ENCODE measurements around the gene TEDC2. TPM values are rescaled to one million over a fixed set of nuclear protein-coding genes. Genes with fewer than 3 reads are reported as not detected.

TEDC2 gene
- polyA plus RNA-seq, 1 of the 3 experiments (the other 2 are of a cell fraction): 15.6 TPM

- no peak overlapping the region for H3K4me3 ChIP-seq (ENCODE audit: low read depth in 2 of 2, low read length in 1 of 2)
- ChIA-PET POLR2A (no interaction called here), CTCF (interaction anchor here (0.7 to 2.2 kb wide), 3 partner anchors 13 to 96 kb away, joined by 3 to 8 read pairs (median 6); partner anchors contain the start of gene ABCA3)
- TF ChIP-seq USF2 (IDR thresholded peaks at IDR 0.05; ENCODE audit: borderline replicate concordance, low read depth, low read length) (no peak), FOXM1 (IDR thresholded peaks at IDR 0.05; ENCODE audit: low read depth) (no peak), MAX (IDR thresholded peaks at IDR 0.05; ENCODE audit: low read depth) (no peak), RFX5 (IDR thresholded peaks at IDR 0.05; ENCODE audit: low read length) (no peak), NFIC (IDR thresholded peaks at IDR 0.05; ENCODE audit: borderline replicate concordance) (no peak), YY1 (IDR thresholded peaks at IDR 0.05; ENCODE audit: low read depth) (no peak)
- peaks cover 6% of the 10 kb centered on the region; the same call in 1 of the 2 replicates for H4K20me1 ChIP-seq (ENCODE audit: insufficient read depth)
- H3F3A ChIP-seq (replicated peaks; ENCODE audit: insufficient read depth): peaks cover 3% of the 10 kb centered on the region
- no peak overlapping the region for H3K4me2 ChIP-seq
- H3K27me3 ChIP-seq (ENCODE audit: insufficient read depth): no peaks in the 10 kb centered on the region
- no peaks in the 10 kb centered on the region for H3K9me2 ChIP-seq
- no peak overlapping the region for H2AFZ ChIP-seq (ENCODE audit: low read depth)
- peaks cover 48% of the 10 kb centered on the region for H3K79me2 ChIP-seq (ENCODE audit: insufficient read depth)
- WGBS (ENCODE audit: low lambda C conversion rate): 91% methylated on average over 4 of the region's 9 CpGs
- no peak overlapping the region for H3K27ac ChIP-seq (ENCODE audit: low read depth in 2 of 2, low read length in 1 of 2)
- no peak for DNase-seq
- H3K36me3 ChIP-seq (replicated peaks in 1 of 2; ENCODE audit: control insufficient read depth in 1 of 2, insufficient read depth in 2 of 2, low read length in 1 of 2): peaks cover 42 to 47% of the 10 kb centered on the region in 2 experiments
- no peak overlapping the region for H3K9ac ChIP-seq
- peaks cover 0 to 2% of the 10 kb centered on the region in 2 experiments; a peak in 3 of 4 replicates for H3K4me1 ChIP-seq (ENCODE audit: control insufficient read depth in 1 of 2, insufficient read depth in 2 of 2, low read depth in 1 of 2, low read length in 1 of 2)
- no peaks in the 10 kb centered on the region for H3K9me3 ChIP-seq
Observed at GRCh38 chr16:2436110-2436509, 23.8 kb upstream of the TEDC2 start.

GRCh38 chr16:2437032-2437790 lies 22.7 kb upstream of the TEDC2 start:
- ChIA-PET CTCF (interaction anchor here (0.7 to 2.2 kb wide), 3 partner anchors 14 to 97 kb away, joined by 3 to 8 read pairs (median 6); no protein-coding TSS in a partner anchor), POLR2A (no interaction called here)

More at GRCh38 chr16:2437032-2437790, 22.7 kb upstream of the TEDC2 start:
- Histone ChIP-seq H3K9me2 (no peaks in the 10 kb centered on the region), H3K4me3 (ENCODE audit: low read depth in 2 of 2, low read length in 1 of 2) (no peak overlapping the region), H3K9me3 (no peaks in the 10 kb centered on the region), H3K4me1 (ENCODE audit: control insufficient read depth in 1 of 2, insufficient read depth in 2 of 2, low read depth in 1 of 2, low read length in 1 of 2) (no peaks in the 10 kb centered on the region), H3F3A (replicated peaks; ENCODE audit: insufficient read depth) (peaks cover 3% of the 10 kb centered on the region), H3K36me3 (replicated peaks in 1 of 2; ENCODE audit: control insufficient read depth in 1 of 2, insufficient read depth in 2 of 2, low read length in 1 of 2) (peaks cover 41 to 47% of the 10 kb centered on the region in 2 experiments), H2AFZ (ENCODE audit: low read depth) (no peak overlapping the region), H3K27me3 (ENCODE audit: insufficient read depth) (no peaks in the 10 kb centered on the region), H3K27ac (ENCODE audit: low read depth in 2 of 2, low read length in 1 of 2) (no peak overlapping the region), H4K20me1 (ENCODE audit: insufficient read depth) (peaks cover 3% of the 10 kb centered on the region; the same call in 1 of the 2 replicates), H3K9ac (no peak overlapping the region), H3K79me2 (ENCODE audit: insufficient read depth) (peaks cover 36% of the 10 kb centered on the region), H3K4me2 (no peak overlapping the region)
- 92% methylated on average over 24 of the region's 24 CpGs for WGBS (ENCODE audit: low lambda C conversion rate)
- no peak for DNase-seq
- TF ChIP-seq REST (IDR thresholded peaks at IDR 0.05; ENCODE audit: low read depth, low read length) (no peak), FOXJ3 (CRISPR knock-in tag; IDR thresholded peaks at IDR 0.05) (no peak), MEF2A (IDR thresholded peaks at IDR 0.05; ENCODE audit: borderline replicate concordance, low read depth) (no peak), ELF1 (IDR thresholded peaks at IDR 0.05) (no peak), CHD2 (IDR thresholded peaks at IDR 0.05; ENCODE audit: low read length, partially characterized antibody) (no peak), TAF1 (IDR thresholded peaks at IDR 0.05; ENCODE audit: borderline replicate concordance, low read depth, low read length) (no peak), USF1 (IDR thresholded peaks at IDR 0.05; ENCODE audit: borderline replicate concordance, low read depth) (no peak), FOXM1 (IDR thresholded peaks at IDR 0.05; ENCODE audit: low read depth) (no peak)
